GM13976 (cell line): ENCODE data around the gene STK35.

Experiments
- DNase-seq: peaks from one replicate; pipeline ENCODE4 v3.0.0; 2012; ENCODE audit warnings: low spot score
- in situ Hi-C: fragments of 300-500 bp; cut with MboI; formaldehyde crosslinking; loops from one replicate; pipeline ENCODE4 v1.12.0; 2022; ENCODE audit warnings: low sequenced_read_pairs, mixed read lengths, inconsistent platforms; ENCODE audit not compliant: unreplicated experiment
- TF ChIP-seq, protein P1 (sequence below): IDR thresholded peaks from 2 replicates; pipeline ENCODE4 v1.5.1; 2012; ENCODE audit warnings: borderline replicate concordance, mild to moderate bottlenecking; ENCODE audit not compliant: insufficient read depth; ENCODE audit errors: extremely low read depth, missing control alignments, control extremely low read depth

The STK35 gene

DNA sequence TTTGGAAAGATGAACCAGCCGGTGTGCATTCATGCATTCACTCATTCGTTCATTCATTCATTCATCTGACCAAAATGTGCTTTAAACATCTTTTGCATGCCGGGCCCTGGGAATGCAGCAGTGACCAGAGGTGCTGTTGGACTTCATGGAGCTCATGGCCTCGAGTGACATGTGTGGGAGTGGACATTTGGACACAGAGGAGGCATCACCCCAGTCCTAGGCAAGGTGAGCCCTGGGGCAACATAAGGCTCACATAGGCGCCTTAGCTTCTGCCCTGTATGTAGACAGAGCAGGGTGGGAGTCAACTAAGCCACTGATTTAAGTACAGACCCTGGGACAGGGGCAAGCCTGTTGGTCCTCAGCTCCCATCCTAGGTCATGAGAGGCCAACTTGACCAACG, 71.6 kb downstream of the STK35 start:
- in situ Hi-C loops, result loop anchor here (25.0 kb wide), 1 partner anchor 411 kb away; no protein-coding TSS in a partner anchor
- TF ChIP-seq, protein P1, sequence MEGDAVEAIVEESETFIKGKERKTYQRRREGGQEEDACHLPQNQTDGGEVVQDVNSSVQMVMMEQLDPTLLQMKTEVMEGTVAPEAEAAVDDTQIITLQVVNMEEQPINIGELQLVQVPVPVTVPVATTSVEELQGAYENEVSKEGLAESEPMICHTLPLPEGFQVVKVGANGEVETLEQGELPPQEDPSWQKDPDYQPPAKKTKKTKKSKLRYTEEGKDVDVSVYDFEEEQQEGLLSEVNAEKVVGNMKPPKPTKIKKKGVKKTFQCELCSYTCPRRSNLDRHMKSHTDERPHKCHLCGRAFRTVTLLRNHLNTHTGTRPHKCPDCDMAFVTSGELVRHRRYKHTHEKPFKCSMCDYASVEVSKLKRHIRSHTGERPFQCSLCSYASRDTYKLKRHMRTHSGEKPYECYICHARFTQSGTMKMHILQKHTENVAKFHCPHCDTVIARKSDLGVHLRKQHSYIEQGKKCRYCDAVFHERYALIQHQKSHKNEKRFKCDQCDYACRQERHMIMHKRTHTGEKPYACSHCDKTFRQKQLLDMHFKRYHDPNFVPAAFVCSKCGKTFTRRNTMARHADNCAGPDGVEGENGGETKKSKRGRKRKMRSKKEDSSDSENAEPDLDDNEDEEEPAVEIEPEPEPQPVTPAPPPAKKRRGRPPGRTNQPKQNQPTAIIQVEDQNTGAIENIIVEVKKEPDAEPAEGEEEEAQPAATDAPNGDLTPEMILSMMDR, result no peak
- DNase-seq, result no peak

DNA sequence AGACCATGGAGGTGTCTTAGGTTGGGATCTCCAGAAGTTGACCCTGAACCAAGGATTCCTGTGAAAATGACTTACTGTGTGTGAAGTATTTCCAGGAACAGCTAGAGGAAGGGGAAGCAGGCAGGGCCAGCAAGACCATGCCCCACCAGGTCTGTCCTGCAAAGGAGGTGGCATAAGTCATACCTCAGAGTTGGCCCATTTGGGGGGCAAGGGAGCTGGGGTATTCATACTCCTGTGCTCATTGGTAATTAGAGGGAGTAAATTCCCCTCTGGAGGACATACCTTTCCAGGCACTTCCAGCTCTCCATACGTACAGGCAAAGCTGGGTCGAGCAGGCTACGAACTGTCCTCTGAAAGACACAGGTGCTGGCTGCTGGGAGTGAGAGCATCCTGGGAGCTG, 72.4 kb downstream of the STK35 start:
- no peak for DNase-seq
- TF ChIP-seq, protein P1, result no peak
- in situ Hi-C loops, result loop anchor here (25.0 kb wide), 1 partner anchor 412 kb away; no protein-coding TSS in a partner anchor

DNA sequence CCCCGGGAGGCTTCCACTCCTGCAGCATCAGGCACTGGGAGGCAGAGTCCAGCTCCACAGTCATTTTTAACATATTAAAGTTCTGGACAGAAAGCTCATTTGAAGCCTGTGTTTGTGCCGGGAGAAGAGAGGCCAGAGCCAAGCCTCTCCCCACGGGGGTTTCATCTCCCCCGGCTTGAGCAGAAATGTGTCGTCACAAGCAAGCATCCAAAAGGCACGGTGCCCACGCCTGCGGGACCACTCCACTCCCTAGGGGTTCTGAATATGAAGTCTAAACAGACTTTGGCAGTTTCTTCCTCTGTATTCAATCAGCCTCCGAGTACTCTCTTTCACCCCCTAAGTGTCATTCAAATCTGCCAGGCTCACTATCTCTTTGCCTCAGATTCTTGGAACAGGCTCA, 75.3 kb downstream of the STK35 start:
- TF ChIP-seq, protein P1, result no peak
- in situ Hi-C loops, result no loop called here
- no peak for DNase-seq

DNA sequence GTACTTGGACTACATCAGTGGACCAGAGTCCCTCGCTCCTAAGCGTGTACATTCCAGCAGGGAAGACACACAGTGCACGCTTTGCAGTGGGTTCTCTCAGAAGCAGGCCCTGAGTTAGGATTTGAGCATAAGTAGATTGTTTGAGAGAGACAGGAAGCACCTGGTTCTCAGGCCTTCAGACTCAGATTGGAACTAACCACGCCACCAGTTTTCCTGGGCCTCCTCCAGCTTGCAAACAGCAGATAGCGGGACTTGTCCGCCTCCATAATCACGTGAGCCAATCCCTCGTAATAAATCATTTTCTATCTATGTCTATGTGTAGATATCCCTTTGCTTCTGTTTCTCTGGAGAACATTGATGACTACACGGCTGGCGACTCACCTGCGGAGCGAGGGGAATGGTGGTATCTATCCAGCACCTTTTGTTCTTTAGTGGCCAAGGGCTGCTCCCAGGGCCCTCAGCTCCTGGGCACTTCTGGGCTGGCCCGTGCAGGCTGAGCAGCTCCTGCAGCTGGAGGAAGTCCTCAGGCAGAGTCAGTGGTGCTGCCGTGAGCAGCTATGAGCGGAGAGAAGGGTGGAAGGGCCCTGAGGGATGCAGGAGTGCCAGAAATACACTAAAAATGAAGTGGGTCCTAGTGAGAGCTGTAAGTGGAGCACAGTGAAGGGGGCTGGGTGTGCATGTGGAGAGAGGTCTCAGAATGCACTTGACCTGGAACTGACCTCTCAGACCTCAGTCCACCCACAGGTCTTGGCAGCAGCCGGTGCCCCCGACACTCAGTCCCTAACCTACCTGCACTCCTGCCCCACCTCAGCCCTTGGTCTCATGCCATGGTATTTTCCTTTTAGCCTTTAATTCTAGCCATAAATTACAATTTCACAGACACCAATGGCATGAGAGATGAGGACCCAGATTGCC, 76.9 kb downstream of the STK35 start:
- in situ Hi-C loops, result no loop called here
- TF ChIP-seq, protein P1, result no peak
- DNase-seq, result no peak

DNA sequence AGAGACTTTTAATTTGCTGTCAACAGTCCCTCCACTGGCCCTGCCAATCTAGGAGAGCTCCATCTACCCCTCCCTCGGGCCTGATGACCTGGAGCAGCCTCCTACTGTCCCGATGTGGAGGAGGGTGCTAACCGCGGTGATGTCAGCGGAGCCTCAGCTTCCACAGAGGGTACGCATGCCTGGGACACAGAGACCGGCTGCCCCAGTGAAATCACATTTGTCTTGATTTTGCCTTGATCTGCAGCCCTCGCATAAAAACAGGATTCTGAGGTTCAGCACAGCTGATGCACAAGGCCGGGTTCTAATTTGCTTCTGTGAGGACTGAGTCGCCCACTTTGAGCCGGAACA, 77.6 kb downstream of the STK35 start:
- DNase-seq, result no peak
- in situ Hi-C loops, result no loop called here

DNA sequence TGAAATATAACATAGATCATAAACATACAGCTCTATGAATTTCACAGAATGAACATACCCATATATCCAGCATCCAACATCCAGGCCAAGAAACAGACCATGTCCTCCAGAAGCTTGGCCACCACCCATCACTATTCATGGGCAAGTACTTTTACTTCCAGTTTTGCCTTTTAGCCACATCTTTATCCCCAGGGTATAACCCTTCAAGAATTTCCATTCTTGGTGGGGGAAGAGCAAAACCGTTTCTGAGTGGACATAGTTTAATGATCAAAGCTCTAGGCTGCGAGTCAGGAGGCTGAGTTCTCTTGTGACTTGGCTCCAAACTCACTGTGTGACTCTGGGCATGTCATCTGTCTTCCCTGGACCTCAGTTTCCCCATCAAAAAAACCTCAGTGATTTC, 78.3 kb downstream of the STK35 start:
- TF ChIP-seq, protein P1, result no peak
- in situ Hi-C loops, result no loop called here
- DNase-seq, result no peak

More for the DNA sequence above, 77.6 kb downstream of the STK35 start:
- TF ChIP-seq, protein P1, result no peak
